ENCODE measurements around the gene POR.

Gene POR

GRCh38 chr7:75979759-75980429 lies 64.9 kb downstream of the POR start:
- DNase-seq (ENCODE audit: low spot score), result no peak

GRCh38 chr7:75980430-75981202 lies 65.7 kb downstream of the POR start:
- no peak for DNase-seq (ENCODE audit: low spot score)

DNA sequence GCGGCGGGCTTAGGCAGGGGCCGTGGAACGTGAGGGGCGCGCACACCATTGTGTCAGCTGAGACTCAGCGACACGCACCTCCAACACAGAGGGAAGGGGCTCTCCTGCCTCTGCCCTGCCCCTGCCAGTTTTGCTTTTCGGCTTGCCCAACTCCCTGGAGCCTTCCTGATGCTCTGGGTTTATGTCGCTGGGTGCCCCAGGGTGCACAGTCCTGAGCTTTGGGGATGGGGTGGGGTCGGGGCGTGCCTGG lies 66.2 kb downstream of the POR start:
- DNase-seq (ENCODE audit: low spot score), result no peak

DNA sequence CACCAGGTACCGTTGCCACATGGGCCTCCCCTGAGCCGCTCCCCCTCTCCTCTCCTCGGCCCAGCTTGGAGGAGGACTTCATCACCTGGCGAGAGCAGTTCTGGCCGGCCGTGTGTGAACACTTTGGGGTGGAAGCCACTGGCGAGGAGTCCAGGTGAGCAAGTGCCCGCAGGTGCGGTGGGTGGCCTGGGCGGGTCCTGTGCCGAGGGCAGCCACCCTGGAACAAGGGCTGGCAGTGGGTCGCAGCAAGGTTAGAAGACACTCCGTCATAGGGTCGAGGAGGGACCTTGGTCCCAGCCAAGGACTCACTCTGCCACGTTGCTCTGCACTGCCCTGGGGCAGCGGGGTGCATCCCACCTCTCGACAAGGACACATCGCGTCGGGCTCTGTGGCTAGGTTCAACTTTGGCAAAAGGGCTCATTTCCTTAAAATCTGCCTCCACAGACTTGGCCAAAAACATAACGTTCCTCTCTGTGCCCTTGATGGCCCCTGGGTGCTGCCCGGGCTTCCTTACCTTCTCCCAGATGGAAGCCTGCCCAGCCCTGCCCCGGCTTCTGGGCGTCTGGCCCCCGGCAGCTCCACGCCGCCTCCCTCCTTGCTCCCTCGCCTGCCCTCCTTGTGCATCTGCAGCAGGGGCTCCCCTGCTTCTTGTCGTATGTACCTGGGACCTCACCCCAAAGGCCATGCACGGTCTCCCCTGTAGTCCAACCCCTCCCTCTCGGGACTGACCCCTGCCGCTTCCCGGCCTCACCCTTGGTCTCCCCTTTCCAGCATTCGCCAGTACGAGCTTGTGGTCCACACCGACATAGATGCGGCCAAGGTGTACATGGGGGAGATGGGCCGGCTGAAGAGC lies 66.7 kb downstream of the POR start:
- no peak for DNase-seq (ENCODE audit: low spot score)

DNA sequence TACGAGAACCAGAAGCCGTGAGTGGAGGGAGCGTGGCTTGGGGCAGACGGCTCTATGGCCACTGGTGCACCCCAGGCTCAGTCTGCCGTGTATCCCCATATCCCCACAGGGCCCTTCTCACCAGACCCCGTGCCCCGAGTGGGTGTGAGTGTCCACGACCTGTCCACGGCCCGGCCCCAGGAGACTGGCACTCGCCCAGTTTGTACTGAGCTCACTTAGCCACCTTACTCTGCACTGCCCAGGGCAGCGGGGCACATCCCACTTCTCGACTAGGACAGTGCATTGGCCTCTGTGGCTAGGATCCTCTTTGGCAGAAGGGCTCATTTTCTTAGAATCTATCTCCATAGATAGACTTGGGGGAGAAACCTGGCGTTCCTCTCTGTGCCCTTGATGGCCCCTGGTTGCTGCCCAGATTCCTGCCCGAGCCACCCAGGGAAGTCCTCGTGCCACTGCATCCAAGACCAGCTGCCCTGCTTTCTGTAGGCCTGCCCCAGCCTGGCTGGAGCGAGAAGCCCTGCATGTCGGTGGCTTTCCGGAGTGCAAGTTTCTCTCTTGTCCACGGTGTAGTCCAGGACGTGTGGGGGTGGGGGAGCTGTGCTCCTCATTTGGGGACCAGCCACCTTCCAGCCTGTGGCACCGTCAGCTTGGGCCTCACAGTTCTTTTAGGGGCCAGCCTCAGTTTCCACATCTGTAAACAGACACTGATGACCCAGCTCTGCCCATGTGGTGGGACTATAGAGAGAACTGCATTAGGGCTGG lies 67.5 kb downstream of the POR start:
- no peak for DNase-seq (ENCODE audit: low spot score)

DNA sequence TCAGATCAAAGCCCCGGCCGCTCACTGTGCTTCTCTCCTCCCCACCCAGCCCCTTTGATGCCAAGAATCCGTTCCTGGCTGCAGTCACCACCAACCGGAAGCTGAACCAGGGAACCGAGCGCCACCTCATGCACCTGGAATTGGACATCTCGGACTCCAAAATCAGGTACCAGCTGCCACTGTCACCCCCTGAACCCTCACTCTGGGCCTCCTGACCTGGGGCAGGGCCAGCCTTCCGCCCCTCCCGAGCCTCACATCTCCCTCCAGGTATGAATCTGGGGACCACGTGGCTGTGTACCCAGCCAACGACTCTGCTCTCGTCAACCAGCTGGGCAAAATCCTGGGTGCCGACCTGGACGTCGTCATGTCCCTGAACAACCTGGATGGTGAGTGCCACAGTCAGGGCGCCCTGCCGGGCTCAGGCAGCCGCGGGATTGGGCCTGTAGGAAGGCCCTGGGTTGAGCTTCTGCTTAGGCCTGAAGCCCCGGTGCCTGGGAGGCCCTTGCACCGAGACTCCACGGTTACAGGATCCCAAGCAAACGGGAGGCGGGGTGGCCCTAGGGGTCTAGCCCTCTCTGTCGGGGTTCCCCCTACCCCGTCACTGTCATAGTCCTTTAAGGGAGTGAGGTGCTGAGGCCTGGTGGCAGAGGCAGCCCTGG lies 68.6 kb downstream of the POR start:
- no peak for DNase-seq (ENCODE audit: low spot score)

- no peak for DNase-seq (ENCODE audit: low spot score)
These were observed 69.4 kb downstream of the POR start for GRCh38 chr7:75984130-75985008.

- no peak for DNase-seq (ENCODE audit: low spot score)
These were observed 70.1 kb downstream of the POR start for GRCh38 chr7:75985009-75985517.

GRCh38 chr7:75985518-75986146 lies 70.7 kb downstream of the POR start:
- DNase-seq (ENCODE audit: low spot score), result peak; percentile 39

- no peak for DNase-seq (ENCODE audit: low spot score)
These were observed 71.3 kb downstream of the POR start for GRCh38 chr7:75986147-75986781.

DNA sequence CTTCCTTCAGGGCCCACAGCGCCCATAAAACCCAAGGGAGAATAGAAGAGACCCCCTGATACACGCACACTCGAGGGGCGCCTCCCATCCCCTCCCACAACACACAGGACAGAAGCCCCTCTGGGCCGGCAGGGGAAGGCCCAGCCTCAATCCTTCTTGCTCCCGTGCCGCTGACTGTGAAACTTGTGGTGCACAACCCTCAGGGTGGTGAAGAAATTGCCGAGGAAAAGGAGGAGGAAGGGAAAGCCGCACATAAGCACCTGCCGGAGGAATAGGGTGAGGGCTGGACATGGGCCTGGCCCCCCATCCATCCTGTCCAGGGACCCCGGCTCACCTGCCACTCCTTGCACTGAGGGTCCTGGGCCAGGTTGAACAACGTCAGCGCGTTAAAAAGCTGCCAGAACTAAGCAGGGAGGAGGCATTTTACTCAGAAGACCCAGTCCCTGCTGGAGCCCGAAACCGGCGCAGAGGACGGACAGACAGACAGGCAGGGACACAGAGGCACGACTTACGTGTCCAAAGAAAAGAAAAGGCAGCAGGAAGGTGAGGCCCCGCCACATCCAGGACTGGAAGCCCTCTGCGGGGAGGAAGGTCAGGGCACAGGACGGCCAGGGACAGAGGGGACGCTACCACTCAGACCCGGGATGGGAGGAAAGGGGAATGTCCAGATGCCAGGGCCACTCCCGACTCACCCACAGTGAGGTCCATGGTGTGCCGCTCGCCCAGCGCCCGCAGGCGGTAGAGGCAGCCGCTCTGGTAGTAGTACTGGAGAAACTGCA lies 72.3 kb downstream of the POR start:
- DNase-seq (ENCODE audit: low spot score), result no peak

DNA sequence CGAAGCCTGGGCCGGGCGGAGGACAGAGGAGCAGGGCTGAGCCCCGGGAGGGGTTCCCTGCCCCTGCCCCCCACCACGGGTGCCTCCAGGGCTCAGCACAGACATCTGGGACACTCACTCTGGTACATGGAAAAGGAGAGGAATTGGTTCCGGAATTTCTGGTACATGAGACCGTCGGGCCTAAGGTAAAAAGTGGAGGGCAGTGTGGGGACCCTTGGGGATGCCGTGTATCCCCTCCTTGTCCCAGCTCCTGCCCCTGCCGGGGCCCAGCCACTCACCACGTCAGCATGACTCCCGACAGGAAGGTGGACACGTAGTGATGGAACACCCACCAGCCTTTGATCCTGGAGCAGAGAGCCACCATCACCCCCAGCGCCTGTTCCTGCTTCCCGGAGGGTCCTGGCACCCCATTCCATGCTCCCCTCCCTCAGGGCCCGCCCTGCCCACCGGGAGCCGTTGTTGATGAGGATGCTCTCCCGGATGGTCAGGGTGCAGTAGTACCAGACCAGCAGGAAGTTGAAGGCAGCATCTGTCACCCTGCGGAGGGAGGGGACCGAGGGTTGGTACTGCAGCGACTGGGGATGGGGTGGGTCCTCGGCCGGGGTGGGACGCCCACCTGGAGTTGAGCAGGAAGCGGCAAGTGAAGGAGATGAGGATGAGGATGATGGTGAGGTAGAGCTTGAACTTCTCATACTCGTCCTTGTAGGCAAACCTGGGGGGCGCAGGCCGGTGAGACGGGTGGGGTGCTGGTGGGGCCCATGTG lies 73.0 kb downstream of the POR start:
- no peak for DNase-seq (ENCODE audit: low spot score)

- no peak for DNase-seq (ENCODE audit: low spot score)
These were observed 73.9 kb downstream of the POR start for GRCh38 chr7:75988568-75989499.

DNA sequence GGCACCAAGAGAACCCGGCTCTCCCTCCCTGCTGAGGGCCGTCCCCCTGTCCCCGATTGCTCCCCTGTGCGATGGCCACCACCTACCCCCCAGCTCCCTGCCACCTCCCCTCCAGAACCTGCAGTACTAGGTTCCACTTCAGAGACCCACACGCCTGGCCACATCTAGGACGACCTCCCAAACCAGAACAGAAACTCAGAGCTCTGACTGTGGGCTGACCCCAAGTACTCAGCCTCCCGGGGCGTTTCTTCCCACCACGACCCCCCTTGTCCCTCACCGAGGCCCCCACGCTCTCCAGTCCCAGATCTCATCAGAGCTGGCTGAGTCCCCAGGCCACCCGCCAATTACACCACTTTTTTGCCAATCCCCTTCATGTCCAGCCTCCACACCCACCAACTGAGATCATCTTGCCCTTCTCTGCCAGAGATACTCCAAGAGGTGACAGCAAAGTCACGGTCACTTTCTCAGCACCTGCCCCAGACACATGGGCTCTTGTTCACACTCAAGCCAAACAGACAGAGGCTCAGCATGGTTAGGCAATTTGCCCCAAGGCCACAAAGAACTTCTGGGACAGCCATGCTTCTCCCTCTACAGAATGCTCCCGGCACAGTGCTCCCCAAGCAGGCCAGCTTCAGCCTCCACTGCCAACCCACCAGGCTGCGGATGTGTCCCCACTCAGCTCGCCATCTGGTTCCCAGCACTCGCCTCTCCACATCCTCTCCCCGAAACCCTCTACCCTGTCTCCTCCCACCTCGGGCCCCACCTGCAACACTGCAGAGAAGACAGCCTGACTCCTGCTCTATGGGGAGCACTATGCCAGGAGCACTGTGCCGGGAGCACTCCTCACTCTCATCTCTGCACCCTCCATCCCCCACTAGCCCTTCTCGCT lies 74.8 kb downstream of the POR start:
- no peak for DNase-seq (ENCODE audit: low spot score)

GRCh38 chr7:75991531-75992082 lies 76.7 kb downstream of the POR start:
- no peak for DNase-seq (ENCODE audit: low spot score)

Data from hematopoietic multipotent progenitor cell treated with erythropoietin and hydrocortisone succinate and interleukin-3 and kit ligand, for 17 days (in vitro differentiated cells).